Activated naive CD8-positive, alpha-beta T cell (primary cell): ENCODE results near the gene MMD.
"Not testable (repeated sequence)": the region's sequence is repeated elsewhere in the genome, so short reads cannot be mapped to it uniquely, and the experiment has no call there.

ENCODE experiments used
- H3K27ac Mint-ChIP-seq: one replicate; pipeline ENCODE4 v1.8.0; 2021; ENCODE audit warnings: mixed read lengths
- H3K27me3 Mint-ChIP-seq: one replicate; pipeline ENCODE4 v1.8.0; 2021; ENCODE audit warnings: mixed read lengths
- H3K36me3 Mint-ChIP-seq: one replicate; pipeline ENCODE4 v1.8.0; 2021; ENCODE audit warnings: mixed read lengths
- H3K4me1 Mint-ChIP-seq: one replicate; pipeline ENCODE4 v1.8.0; 2021; ENCODE audit warnings: low read depth, mixed read lengths
- H3K4me3 Mint-ChIP-seq: one replicate; pipeline ENCODE4 v1.8.0; 2021; ENCODE audit warnings: mild to moderate bottlenecking, mixed read lengths
- H3K9me3 Mint-ChIP-seq: one replicate; pipeline ENCODE4 v1.8.0; 2021; ENCODE audit warnings: low read depth, mixed read lengths

MMD gene

GRCh38 chr17:55450232-55450825 is 28.7 kb upstream of the MMD start:
- Mint-ChIP-seq H3K36me3 (no peaks in the 10 kb centered on the region), H3K27ac (no peak overlapping the region), H3K4me1 (peaks cover 3% of the 10 kb centered on the region), H3K4me3 (no peak overlapping the region), H3K9me3 (no peaks in the 10 kb centered on the region), H3K27me3 (no peaks in the 10 kb centered on the region)

- no peaks in the 10 kb centered on the region for H3K36me3 Mint-ChIP-seq
Observed at GRCh38 chr17:55448681-55449080, 27.0 kb upstream of the MMD start.

GRCh38 chr17:55446581-55447205 is 25.1 kb upstream of the MMD start:
- no peak overlapping the region for H3K27ac Mint-ChIP-seq
- no peaks in the 10 kb centered on the region for H3K36me3 Mint-ChIP-seq
- H3K27me3 Mint-ChIP-seq: no peaks in the 10 kb centered on the region
- H3K4me3 Mint-ChIP-seq: no peak overlapping the region
- no peaks in the 10 kb centered on the region for H3K9me3 Mint-ChIP-seq
- peaks cover 3% of the 10 kb centered on the region for H3K4me1 Mint-ChIP-seq

More at GRCh38 chr17:55448681-55449080, 27.0 kb upstream of the MMD start:
- H3K9me3 Mint-ChIP-seq: no peaks in the 10 kb centered on the region
- H3K4me3 Mint-ChIP-seq: no peak overlapping the region
- no peaks in the 10 kb centered on the region for H3K27me3 Mint-ChIP-seq
- peaks cover 3% of the 10 kb centered on the region for H3K4me1 Mint-ChIP-seq
- no peak overlapping the region for H3K27ac Mint-ChIP-seq

GRCh38 chr17:55446004-55446403 is 24.4 kb upstream of the MMD start:
- H3K27me3 Mint-ChIP-seq, H3K4me1 Mint-ChIP-seq, H3K9me3 Mint-ChIP-seq, H3K36me3 Mint-ChIP-seq, H3K4me3 Mint-ChIP-seq, H3K27ac Mint-ChIP-seq: not testable (repeated sequence)

GRCh38 chr17:55444471-55445441 is 23.1 kb upstream of the MMD start:
- no peaks in the 10 kb centered on the region for H3K4me1 Mint-ChIP-seq
- no peaks in the 10 kb centered on the region for H3K9me3 Mint-ChIP-seq
- no peak overlapping the region for H3K27ac Mint-ChIP-seq
- no peaks in the 10 kb centered on the region for H3K27me3 Mint-ChIP-seq
- H3K4me3 Mint-ChIP-seq: no peak overlapping the region
- H3K36me3 Mint-ChIP-seq: no peaks in the 10 kb centered on the region

GRCh38 chr17:55443904-55444303 is 22.3 kb upstream of the MMD start:
- Mint-ChIP-seq H3K27me3 (no peaks in the 10 kb centered on the region), H3K4me3 (no peak overlapping the region), H3K27ac (no peak overlapping the region), H3K4me1 (no peaks in the 10 kb centered on the region), H3K36me3 (no peaks in the 10 kb centered on the region), H3K9me3 (no peaks in the 10 kb centered on the region)

GRCh38 chr17:55442953-55443683 is 21.5 kb upstream of the MMD start:
- no peak overlapping the region for H3K27ac Mint-ChIP-seq
- H3K4me1 Mint-ChIP-seq: no peaks in the 10 kb centered on the region
- no peaks in the 10 kb centered on the region for H3K36me3 Mint-ChIP-seq
- H3K9me3 Mint-ChIP-seq: no peaks in the 10 kb centered on the region
- H3K4me3 Mint-ChIP-seq: no peak overlapping the region
- H3K27me3 Mint-ChIP-seq: no peaks in the 10 kb centered on the region

- H3K36me3 Mint-ChIP-seq: no peaks in the 10 kb centered on the region
- H3K27ac Mint-ChIP-seq: no peak overlapping the region
- no peaks in the 10 kb centered on the region for H3K4me1 Mint-ChIP-seq
- H3K9me3 Mint-ChIP-seq: no peaks in the 10 kb centered on the region
- H3K4me3 Mint-ChIP-seq: no peak overlapping the region
- H3K27me3 Mint-ChIP-seq: no peaks in the 10 kb centered on the region
Observed at GRCh38 chr17:55442462-55442861, 20.8 kb upstream of the MMD start.

- no peak overlapping the region for H3K4me3 Mint-ChIP-seq
- H3K27me3 Mint-ChIP-seq: no peaks in the 10 kb centered on the region
- no peaks in the 10 kb centered on the region for H3K9me3 Mint-ChIP-seq
- H3K36me3 Mint-ChIP-seq: no peaks in the 10 kb centered on the region
- peaks cover 3% of the 10 kb centered on the region for H3K4me1 Mint-ChIP-seq
- H3K27ac Mint-ChIP-seq: no peak overlapping the region
Observed at GRCh38 chr17:55441544-55441943, 19.9 kb upstream of the MMD start.

GRCh38 chr17:55440391-55440790 is 18.8 kb upstream of the MMD start:
- H3K4me1 Mint-ChIP-seq: peaks cover 3% of the 10 kb centered on the region
- no peaks in the 10 kb centered on the region for H3K36me3 Mint-ChIP-seq
- no peak overlapping the region for H3K27ac Mint-ChIP-seq
- no peaks in the 10 kb centered on the region for H3K9me3 Mint-ChIP-seq
- H3K27me3 Mint-ChIP-seq: no peaks in the 10 kb centered on the region
- H3K4me3 Mint-ChIP-seq: no peak overlapping the region

GRCh38 chr17:55437159-55437605 is 15.5 kb upstream of the MMD start:
- H3K4me3 Mint-ChIP-seq: no peak overlapping the region

GRCh38 chr17:55436224-55437158 is 14.9 kb upstream of the MMD start:
- Mint-ChIP-seq H3K27ac (no peak overlapping the region), H3K27me3 (no peaks in the 10 kb centered on the region), H3K36me3 (no peaks in the 10 kb centered on the region), H3K4me1 (peaks cover 25% of the 10 kb centered on the region), H3K4me3 (no peak overlapping the region), H3K9me3 (no peaks in the 10 kb centered on the region)

More at GRCh38 chr17:55437159-55437605, 15.5 kb upstream of the MMD start:
- no peaks in the 10 kb centered on the region for H3K36me3 Mint-ChIP-seq
- no peak overlapping the region for H3K27ac Mint-ChIP-seq
- no peaks in the 10 kb centered on the region for H3K9me3 Mint-ChIP-seq
- H3K4me1 Mint-ChIP-seq: peaks cover 23% of the 10 kb centered on the region
- H3K27me3 Mint-ChIP-seq: no peaks in the 10 kb centered on the region

- peaks cover 27% of the 10 kb centered on the region for H3K4me1 Mint-ChIP-seq
- H3K27me3 Mint-ChIP-seq: no peaks in the 10 kb centered on the region
- no peaks in the 10 kb centered on the region for H3K36me3 Mint-ChIP-seq
- no peaks in the 10 kb centered on the region for H3K9me3 Mint-ChIP-seq
- H3K27ac Mint-ChIP-seq: no peak overlapping the region
- no peak overlapping the region for H3K4me3 Mint-ChIP-seq
Observed at GRCh38 chr17:55435408-55435807, 13.8 kb upstream of the MMD start.

GRCh38 chr17:55434721-55435120 is 13.1 kb upstream of the MMD start:
- Mint-ChIP-seq H3K27me3 (no peaks in the 10 kb centered on the region), H3K4me1 (peaks cover 27% of the 10 kb centered on the region)

More at GRCh38 chr17:55434721-55435120, 13.1 kb upstream of the MMD start:
- Mint-ChIP-seq H3K27ac (no peak overlapping the region), H3K36me3 (no peaks in the 10 kb centered on the region), H3K4me3 (no peak overlapping the region), H3K9me3 (no peaks in the 10 kb centered on the region)
